ENCODE measurements around the gene ZCCHC8.
A peak's percentile ranks its signal among the peaks of the same experiment; 100 is the strongest.

ZCCHC8 gene

DNA sequence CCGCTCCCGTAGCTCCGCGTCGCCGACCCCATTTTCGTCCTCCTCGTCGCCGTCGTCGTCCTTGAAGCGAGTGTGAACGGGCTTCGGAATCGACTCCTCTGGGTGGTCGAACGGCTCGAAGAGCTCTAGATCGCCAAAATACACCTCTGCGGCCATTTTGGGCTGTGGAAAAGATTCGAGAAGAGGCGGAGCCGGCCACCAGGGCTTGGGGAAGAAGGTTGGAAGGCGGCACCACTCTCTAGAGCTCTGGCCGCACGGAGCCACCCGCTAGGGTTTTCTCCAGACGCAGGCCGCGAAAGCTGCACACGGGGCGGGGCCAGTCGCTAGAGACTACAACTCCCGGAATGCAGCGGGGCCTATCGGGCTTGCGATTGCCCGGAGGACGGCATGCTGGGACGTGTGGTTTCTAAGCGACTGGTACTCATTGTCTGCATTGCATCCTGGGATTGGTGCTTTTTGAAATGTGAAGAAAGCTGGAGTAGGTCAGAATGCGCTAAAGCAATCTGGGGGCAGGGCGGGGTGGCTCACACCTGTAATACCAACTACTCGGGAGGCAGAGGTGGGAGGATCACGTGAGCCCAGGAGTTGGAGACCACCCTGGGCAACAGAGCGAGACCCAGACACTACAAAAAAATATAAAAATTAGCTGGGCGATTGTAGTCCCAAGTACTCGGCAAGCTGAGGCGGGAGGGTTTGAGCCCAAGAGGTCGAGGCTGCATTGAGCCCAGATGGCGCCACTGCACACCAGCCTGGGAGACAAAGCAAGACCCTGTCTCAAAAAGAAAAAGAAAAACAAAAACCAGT lies at the start of gene ZCCHC8:
Gene ZCCHC8 (minus strand): TSS at position 248 of the 804 bp plus-strand sequence. CDS start 92 bp downstream, at position 156.
- Histone ChIP-seq H3K27me3 (no peaks in the 10 kb centered on the region), H3K9ac (peak within 1 kb of the TSS; percentile 91 to 97 (median 94)), H3K4me1 (peaks cover 44 to 74% (median 58%) of the 10 kb centered on the region in 10 experiments), H3K4me3 (peak within 1 kb of the TSS; percentile 80 to 96 (median 86)), H3K27ac (peak within 1 kb of the TSS; percentile 89 to 97 (median 92)), H3K4me2 (peak within 1 kb of the TSS; percentile 76 to 99 (median 86)), H4K20me1 (peaks cover 0 to 67% (median 31%) of the 10 kb centered on the region in 11 experiments; a peak in 16 of 22 replicates), H3K36me3 (peaks cover 36 to 56% (median 51%) of the 10 kb centered on the region in 11 experiments), H3K9me3 (replicated peaks in 1 of 11) (no peaks in the 10 kb centered on the region)
- peak in 1 of 11 experiments; percentile 44; a peak in 1 of 22 replicates for TF ChIP-seq Cebpa-rat (IDR thresholded peaks at IDR 0.05)

DNA sequence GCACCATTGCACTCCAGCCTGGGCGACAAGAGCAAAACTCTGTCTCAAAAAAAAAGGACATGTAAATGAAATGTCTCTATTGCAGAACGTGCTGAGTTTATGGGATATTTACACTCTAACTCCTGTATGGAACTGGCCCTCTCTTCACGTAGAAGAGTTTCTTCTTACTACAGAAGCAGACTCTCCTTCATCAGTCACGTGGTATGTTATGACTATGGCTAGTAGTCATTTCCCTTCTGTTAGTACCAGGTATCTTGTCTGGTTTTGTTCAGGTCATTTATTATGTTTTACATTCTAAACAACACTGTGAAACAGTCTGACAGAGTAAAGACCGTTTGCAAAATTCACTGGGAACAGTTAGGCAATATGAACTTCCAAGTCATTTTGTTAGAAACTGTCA lies 46.6 kb upstream of the ZCCHC8 start:
- peaks cover 60 to 100% (median 98%) of the 10 kb centered on the region in 11 experiments for H3K36me3 ChIP-seq
- H3K4me1 ChIP-seq, result no peaks in the 10 kb centered on the region
- no peaks in the 10 kb centered on the region for H3K27me3 ChIP-seq
- TF ChIP-seq Cebpa-rat (IDR thresholded peaks at IDR 0.05), result no peak
- no peaks in the 10 kb centered on the region for H4K20me1 ChIP-seq
- no peaks in the 10 kb centered on the region for H3K9me3 ChIP-seq (replicated peaks in 1 of 11)
- H3K4me3 ChIP-seq, result no peak overlapping the region
- H3K27ac ChIP-seq, result no peak overlapping the region
- H3K9ac ChIP-seq, result no peak overlapping the region
- H3K4me2 ChIP-seq, result no peak overlapping the region

DNA sequence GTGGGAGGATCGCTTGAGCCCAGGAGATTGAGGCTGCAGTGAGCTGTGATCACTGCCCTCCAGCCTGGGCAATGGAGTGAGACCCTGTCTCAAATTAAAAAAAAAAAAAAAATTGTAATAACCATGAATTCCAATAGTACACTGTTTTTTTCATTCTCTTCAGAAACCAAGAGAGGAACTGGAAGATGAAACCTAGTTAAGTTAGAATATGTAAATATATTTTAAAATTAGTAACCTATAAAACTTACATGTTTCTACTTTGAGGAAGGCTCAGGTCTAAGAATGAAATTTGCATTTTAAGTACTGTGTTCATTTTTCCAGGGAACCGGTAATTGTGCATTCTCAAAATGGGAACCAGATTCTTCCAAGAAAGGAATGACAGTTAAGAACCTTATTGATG lies 45.1 kb upstream of the ZCCHC8 start:
- Histone ChIP-seq H3K4me3 (no peak overlapping the region), H3K9me3 (replicated peaks in 1 of 11) (no peaks in the 10 kb centered on the region), H3K27ac (no peak overlapping the region), H3K4me2 (no peak overlapping the region), H3K4me1 (peaks cover 0 to 8% (median 5%) of the 10 kb centered on the region in 10 experiments; a peak in 13 of 20 replicates), H3K27me3 (no peaks in the 10 kb centered on the region), H4K20me1 (no peaks in the 10 kb centered on the region), H3K36me3 (peaks cover 55 to 100% (median 97%) of the 10 kb centered on the region in 11 experiments), H3K9ac (no peak overlapping the region)
- no peak for TF ChIP-seq Cebpa-rat (IDR thresholded peaks at IDR 0.05)

DNA sequence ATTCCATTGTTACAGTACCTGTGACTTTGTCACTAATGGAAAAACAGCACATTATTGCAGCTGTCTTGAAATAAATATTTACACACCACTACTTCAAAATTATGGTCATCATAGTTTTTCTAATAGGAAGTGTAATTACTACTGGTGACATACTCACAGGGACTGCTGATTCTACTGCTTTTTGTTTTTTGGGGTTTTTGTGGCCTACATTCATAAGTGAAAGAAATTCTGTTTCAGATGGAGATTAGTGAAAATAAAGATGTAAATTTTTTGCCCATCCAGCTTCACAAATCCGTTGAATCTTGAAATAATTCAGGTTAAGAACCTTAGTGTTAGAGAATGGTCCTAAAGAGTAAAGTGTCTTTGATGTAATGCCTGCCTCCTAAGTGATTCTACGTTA lies 43.8 kb upstream of the ZCCHC8 start:
- peaks cover 0 to 10% (median 7%) of the 10 kb centered on the region in 10 experiments; a peak in 13 of 20 replicates for H3K4me1 ChIP-seq
- no peaks in the 10 kb centered on the region for H3K9me3 ChIP-seq (replicated peaks in 1 of 11)
- TF ChIP-seq Cebpa-rat (IDR thresholded peaks at IDR 0.05), result no peak
- H3K4me3 ChIP-seq, result no peak overlapping the region
- H3K27ac ChIP-seq, result no peak overlapping the region
- no peak overlapping the region for H3K4me2 ChIP-seq
- H4K20me1 ChIP-seq, result no peaks in the 10 kb centered on the region
- peaks cover 44 to 100% (median 94%) of the 10 kb centered on the region in 11 experiments for H3K36me3 ChIP-seq
- H3K27me3 ChIP-seq, result no peaks in the 10 kb centered on the region
- H3K9ac ChIP-seq, result no peak overlapping the region

DNA sequence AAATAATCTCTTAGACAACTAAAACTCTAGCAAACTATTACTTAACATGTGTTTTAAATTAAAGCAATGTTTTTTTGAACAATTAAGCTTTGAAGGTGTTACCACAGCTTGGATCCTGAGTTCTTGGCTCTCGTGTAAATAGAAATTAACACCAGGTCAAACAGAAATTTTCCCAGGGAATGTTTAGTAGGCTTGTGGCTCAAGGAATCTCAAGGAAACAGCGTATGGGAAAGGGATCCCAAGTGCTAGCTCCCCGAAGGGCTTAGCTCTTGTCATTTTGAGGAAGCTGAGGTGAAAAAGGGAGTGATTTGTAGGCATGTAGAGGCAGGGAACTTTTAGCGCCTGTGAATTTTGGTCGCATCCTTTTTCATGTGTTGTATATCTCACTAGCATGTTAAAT lies 37.8 kb upstream of the ZCCHC8 start:
- Histone ChIP-seq H3K36me3 (peaks cover 46 to 100% (median 95%) of the 10 kb centered on the region in 11 experiments), H4K20me1 (no peaks in the 10 kb centered on the region; a peak in 2 of 22 replicates), H3K9ac (no peak overlapping the region), H3K4me1 (peaks cover 0 to 10% (median 7%) of the 10 kb centered on the region in 10 experiments; a peak in 13 of 20 replicates), H3K4me2 (no peak overlapping the region), H3K27me3 (no peaks in the 10 kb centered on the region), H3K27ac (no peak overlapping the region), H3K9me3 (replicated peaks in 1 of 11) (no peaks in the 10 kb centered on the region), H3K4me3 (no peak overlapping the region)
- TF ChIP-seq Cebpa-rat (IDR thresholded peaks at IDR 0.05), result no peak

DNA sequence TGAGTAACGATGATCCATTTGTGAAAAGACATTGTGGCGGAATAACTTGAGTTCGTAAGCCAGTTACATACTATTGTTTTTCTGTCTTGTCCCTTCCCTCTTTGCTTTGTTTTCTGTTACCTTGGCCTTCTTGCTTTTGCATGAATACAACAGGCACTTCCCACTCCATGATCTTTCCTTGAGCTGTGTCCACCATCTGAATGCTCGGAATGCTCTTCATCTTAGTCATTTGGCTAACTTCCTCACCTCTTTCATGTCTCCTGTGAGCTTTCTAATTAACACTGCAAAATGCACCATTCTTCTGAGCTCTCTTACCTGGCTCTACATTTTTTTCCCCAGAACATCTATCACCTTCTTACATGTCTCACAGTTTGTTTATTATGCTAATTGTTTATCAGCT lies 36.3 kb upstream of the ZCCHC8 start:
- H3K36me3 ChIP-seq, result peaks cover 42 to 100% (median 95%) of the 10 kb centered on the region in 11 experiments
- H3K27ac ChIP-seq, result no peak overlapping the region

DNA sequence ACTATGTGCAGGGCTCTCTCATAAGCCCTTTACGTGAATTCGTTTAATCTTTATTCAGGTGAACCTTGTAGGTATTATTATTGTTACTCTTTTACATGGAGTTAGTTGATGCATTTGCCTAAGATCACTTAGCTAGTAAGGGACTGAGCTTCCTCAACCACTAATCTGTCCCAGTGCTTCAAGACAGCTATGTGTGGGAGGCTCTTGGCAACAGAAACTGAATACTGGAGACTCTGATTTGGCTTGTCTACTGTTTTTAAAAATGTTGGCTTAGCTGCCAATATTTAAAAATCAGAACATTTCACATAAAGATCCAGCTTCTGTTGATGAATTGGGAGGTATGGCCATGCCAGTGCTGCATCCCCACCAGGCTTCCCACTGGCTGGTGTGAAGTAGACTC lies 33.1 kb upstream of the ZCCHC8 start:
- Histone ChIP-seq H3K36me3 (peaks cover 43 to 100% (median 96%) of the 10 kb centered on the region in 11 experiments), H3K27ac (no peak overlapping the region), H3K27me3 (no peaks in the 10 kb centered on the region), H3K9me3 (replicated peaks in 1 of 11) (no peaks in the 10 kb centered on the region), H3K9ac (no peak overlapping the region), H3K4me2 (no peak overlapping the region), H4K20me1 (no peaks in the 10 kb centered on the region; a peak in 2 of 22 replicates), H3K4me3 (no peak overlapping the region), H3K4me1 (peaks cover under 1 to 8% (median 3%) of the 10 kb centered on the region in 10 experiments; a peak in 16 of 20 replicates)
- TF ChIP-seq Cebpa-rat (IDR thresholded peaks at IDR 0.05), result no peak

More for the DNA sequence above, 36.3 kb upstream of the ZCCHC8 start:
- Histone ChIP-seq H3K27me3 (no peaks in the 10 kb centered on the region), H3K9ac (no peak overlapping the region), H3K4me3 (no peak overlapping the region), H3K4me1 (peaks cover 0 to 10% (median 7%) of the 10 kb centered on the region in 10 experiments; a peak in 13 of 20 replicates), H3K9me3 (replicated peaks in 1 of 11) (no peaks in the 10 kb centered on the region), H4K20me1 (no peaks in the 10 kb centered on the region; a peak in 2 of 22 replicates), H3K4me2 (no peak overlapping the region)
- TF ChIP-seq Cebpa-rat (IDR thresholded peaks at IDR 0.05), result no peak

DNA sequence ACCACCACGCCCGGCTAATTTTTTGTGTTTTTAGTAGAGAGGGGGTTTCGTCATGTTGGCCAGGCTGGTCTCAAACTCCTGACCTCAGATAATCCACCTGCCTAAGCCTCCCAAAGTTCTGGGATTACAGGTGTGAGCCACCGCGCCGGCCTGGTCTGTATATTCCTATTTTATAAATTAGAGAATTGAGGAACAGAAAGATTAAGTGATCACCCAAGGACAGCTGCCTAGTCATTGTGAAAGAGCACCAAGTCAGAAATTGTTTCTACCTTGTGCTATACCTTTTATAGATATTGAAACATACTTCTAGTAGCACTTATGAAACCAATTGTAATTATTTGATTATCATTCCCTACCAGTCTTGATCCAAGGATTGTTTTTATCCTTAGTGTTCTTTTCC lies 28.3 kb upstream of the ZCCHC8 start:
- no peak overlapping the region for H3K27ac ChIP-seq
- peaks cover 16 to 24% (median 22%) of the 10 kb centered on the region in 11 experiments for H4K20me1 ChIP-seq
- H3K4me3 ChIP-seq, result no peak overlapping the region
- peak overlapping the region in 5 of 11 experiments; percentile 3 to 100 (median 99); a peak in 5 of 22 replicates for H3K9ac ChIP-seq
- peak overlapping the region in 10 of 11 experiments; percentile 72 to 93 (median 84); a peak in 16 of 22 replicates for H3K4me2 ChIP-seq
- H3K36me3 ChIP-seq, result peaks cover 34 to 71% (median 65%) of the 10 kb centered on the region in 11 experiments
- TF ChIP-seq Cebpa-rat (IDR thresholded peaks at IDR 0.05), result no peak
- H3K27me3 ChIP-seq, result no peaks in the 10 kb centered on the region
- H3K9me3 ChIP-seq (replicated peaks in 1 of 11), result no peaks in the 10 kb centered on the region
- H3K4me1 ChIP-seq, result peaks cover 25 to 35% (median 27%) of the 10 kb centered on the region in 10 experiments

DNA sequence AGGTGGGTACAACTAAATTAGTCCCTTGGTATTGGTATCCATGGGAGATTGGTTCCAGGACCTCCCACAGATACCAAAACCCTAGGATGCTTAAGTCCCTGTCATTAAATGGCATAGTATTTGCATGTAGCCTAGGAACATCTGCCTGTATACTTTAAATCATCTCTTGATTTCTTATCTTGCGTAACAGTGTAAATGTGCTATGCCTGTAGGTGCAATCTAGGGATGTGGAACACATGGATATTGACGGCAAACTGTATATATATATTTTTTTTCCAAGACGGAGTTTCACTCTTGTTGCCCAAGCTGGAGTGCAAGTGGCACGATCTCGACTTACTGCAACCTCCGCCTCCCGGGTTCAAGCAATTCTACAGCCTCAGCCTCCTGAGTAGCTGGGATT lies 27.9 kb upstream of the ZCCHC8 start:
- TF ChIP-seq Cebpa-rat (IDR thresholded peaks at IDR 0.05), result peak in 4 of 11 experiments; percentile 12 to 31 (median 20); a peak in 1 of 22 replicates
- H3K27me3 ChIP-seq, result no peaks in the 10 kb centered on the region
- H4K20me1 ChIP-seq, result peaks cover 20 to 28% (median 26%) of the 10 kb centered on the region in 11 experiments
- no peaks in the 10 kb centered on the region for H3K9me3 ChIP-seq (replicated peaks in 1 of 11)
- peak overlapping the region; percentile 72 to 93 (median 84) for H3K4me2 ChIP-seq
- H3K27ac ChIP-seq, result peak overlapping the region in 5 of 11 experiments; percentile 96 to 100 (median 99); a peak in 7 of 22 replicates
- peaks cover 34 to 71% (median 65%) of the 10 kb centered on the region in 11 experiments for H3K36me3 ChIP-seq
- peak overlapping the region; percentile 88 to 99 (median 97); a peak in 14 of 20 replicates for H3K4me3 ChIP-seq
- H3K4me1 ChIP-seq, result peaks cover 29 to 39% (median 32%) of the 10 kb centered on the region in 10 experiments
- H3K9ac ChIP-seq, result peak overlapping the region; percentile 76 to 100 (median 99); a peak in 21 of 22 replicates
